ENCODE data around the gene ARFIP1.
"Not testable (repeated sequence)": the region's sequence is repeated elsewhere in the genome, so short reads cannot be mapped to it uniquely, and the experiment has no call there.

ARFIP1 gene

GRCh38 chr4:152779513-152780266 is at the start of gene ARFIP1, which contains the start of gene TIGD4:
Gene ARFIP1 (plus strand): TSS chr4:152779954. CDS start chr4:152829634, 49,680 bp downstream.
Gene TIGD4 (minus strand): TSS chr4:152779730. CDS start chr4:152771004, 8,726 bp downstream.
- DNase-seq: peak; percentile 83

- DNase-seq: no peak
These were observed 47.8 kb upstream of the ARFIP1 start for GRCh38 chr4:152731997-152732396.

GRCh38 chr4:152734015-152734698 is 45.6 kb upstream of the ARFIP1 start:
- no peak for DNase-seq

DNA sequence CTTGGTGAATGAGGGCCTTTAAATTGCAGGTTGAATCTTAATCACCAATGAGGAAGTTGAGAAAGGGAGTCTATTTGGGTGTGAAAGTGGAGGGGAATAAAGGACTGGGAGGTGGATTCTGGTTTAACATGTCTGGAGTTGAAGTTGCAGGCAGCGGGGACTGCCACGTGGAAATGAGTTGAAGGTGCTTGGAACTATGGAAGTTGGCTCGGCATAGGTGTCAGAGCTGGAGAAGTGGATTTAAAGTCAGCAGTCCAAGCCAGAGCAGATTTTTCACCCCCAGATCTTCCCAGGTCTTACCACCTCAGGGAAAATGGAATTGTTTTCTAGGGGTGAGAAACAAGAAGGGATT is 45.1 kb upstream of the ARFIP1 start:
- no peak for DNase-seq

GRCh38 chr4:152735396-152735859 is 44.3 kb upstream of the ARFIP1 start:
- peak; percentile 52 for DNase-seq

GRCh38 chr4:152735906-152736305 is 43.8 kb upstream of the ARFIP1 start:
- peak; percentile 56 for DNase-seq

DNA sequence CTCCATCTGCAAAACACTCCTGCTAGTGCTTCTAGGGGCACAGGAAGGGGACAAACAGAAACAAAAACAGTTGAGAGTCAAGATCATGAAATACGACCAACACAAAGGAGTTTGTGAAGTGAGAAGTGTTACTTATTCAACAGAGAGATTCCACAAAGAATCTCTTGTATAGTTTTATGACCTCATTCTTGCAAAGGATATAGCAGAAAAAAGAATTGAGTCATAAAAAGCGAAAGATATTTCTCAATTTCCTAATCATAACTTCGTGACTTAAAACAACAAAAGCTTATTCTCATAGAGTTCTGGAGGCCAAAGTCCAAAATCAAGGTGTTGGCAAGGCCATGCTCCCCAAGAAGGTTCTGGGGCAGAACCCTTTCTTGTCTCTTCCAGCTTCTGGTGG is 40.9 kb upstream of the ARFIP1 start:
- no peak for DNase-seq

DNA sequence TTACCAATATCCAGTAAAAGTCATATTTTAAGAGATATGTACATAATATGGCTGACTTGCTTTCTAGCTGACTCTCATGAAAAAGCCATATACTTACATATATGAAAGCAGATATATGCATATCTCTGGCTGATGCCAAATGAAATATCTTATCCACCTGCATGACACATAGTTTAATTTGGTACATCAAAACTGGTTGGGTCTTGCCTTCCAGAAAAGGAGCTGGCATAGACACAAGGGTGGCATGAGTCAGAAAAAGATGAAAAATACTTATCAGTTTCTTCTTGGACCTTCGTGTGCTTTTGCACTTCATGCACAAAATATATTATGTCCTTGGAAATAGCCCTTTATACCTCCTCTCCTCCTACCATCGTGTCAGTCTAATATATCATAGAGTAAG is 32.3 kb upstream of the ARFIP1 start:
- no peak for DNase-seq

DNA sequence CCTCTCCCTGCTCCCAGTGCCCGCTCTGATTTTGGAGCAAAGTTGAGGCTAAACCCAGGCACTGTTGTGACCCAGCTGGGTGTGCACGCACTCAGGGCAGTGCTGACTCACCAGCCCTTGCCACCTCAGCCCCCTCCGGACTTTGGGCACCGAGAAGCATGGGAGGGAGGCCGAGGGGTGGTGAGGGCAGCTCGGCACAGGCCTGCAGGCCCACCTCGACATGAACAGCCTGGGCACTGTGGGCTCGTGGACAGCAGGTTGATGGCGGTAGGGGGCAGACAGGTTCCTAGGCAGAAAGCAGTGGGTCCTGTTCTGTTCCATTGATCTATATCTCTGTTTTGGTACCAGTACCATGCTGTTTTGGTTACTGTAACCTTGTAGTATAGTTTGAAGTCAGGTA is 31.1 kb upstream of the ARFIP1 start:
- no peak for DNase-seq

- DNase-seq: no peak
These were observed 16.0 kb upstream of the ARFIP1 start for GRCh38 chr4:152763796-152764195.

GRCh38 chr4:152765069-152765737 is 14.6 kb upstream of the ARFIP1 start:
- DNase-seq: not testable (repeated sequence)

DNA sequence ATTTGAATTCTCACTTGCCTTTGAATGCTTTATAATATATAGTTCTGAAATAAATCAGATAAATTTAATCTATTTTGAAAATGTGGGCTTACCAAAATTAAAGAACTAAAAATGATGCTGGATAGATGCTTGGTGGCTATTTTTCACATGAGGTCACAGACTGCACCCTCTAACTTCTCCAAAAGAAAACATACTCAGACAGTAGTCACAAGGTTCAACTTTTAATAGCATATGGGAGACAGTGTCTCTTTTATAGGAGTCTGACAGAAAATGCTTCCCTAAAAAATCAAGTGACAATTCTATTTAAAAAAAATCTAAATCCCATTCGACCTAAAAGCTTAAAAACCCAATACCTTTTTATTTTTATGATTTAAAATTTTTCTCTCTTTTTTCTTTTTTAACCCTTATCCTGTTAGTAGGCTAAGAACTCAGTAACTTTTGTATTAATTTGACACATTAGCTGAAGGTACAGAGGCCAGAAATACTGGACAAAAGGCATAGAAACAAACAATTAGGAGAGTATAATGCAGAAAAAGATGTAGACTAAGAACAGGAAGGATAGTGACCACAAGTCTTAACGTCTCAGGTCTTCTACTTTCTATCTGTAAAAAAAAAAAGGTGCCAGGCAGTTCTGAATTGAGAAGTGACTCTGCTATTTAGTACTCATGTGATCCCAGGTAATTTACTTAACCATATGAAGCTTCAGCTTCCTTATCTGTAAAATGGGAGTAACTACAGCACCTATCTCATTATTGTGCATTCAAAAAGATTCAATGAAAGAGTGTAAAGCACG is 7.8 kb upstream of the ARFIP1 start:
- DNase-seq: no peak

GRCh38 chr4:152773339-152773738 is 6.4 kb upstream of the ARFIP1 start:
- no peak for DNase-seq

GRCh38 chr4:152773953-152774352 is 5.8 kb upstream of the ARFIP1 start:
- no peak for DNase-seq

DNA sequence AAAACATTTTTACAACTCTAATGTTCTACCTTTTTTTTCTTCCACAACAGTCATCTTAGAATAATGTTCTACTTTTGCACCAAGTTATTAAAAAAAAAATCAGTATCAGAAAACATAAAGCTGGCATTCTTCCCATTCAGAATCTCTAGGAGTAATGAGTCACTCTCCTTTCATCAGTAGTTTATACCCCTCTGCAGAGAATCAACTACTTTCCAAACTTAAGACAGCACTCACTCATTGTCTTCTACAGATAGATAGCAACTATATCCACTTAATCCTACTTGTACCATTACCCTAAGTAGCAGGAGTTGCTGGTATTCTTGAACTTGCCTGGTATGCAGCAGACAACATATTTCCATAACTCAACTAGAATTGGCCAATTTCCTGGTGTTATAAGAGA is 3.4 kb upstream of the ARFIP1 start:
- no peak for DNase-seq

GRCh38 chr4:152777488-152777887 is 2.3 kb upstream of the ARFIP1 start:
- no peak for DNase-seq

- DNase-seq: peak; percentile 41
These were observed 870 bp upstream of the ARFIP1 start for GRCh38 chr4:152778656-152779512.

- no peak for DNase-seq
These were observed 569 bp downstream of the ARFIP1 start for GRCh38 chr4:152780267-152780778.

- peak; percentile 42 for DNase-seq
These were observed 5.0 kb downstream of the ARFIP1 start for GRCh38 chr4:152784490-152785350.

All from NCI-H2171 treated with DMSO at 0.1 percent for 48 hours (cell line).